Esophagus squamous epithelium (tissue), 4 donors: ENCODE data around the gene ADA.

Experiments used
- POLR2A ChIP-seq, 4 donors: fragments of 450-650 bp; IDR thresholded peaks; one replicate each; pipeline ENCODE4 v1.6.1; 2017; ENCODE audit warnings: antibody characterized with exemption in 4 of 4, mild to moderate bottlenecking in 4 of 4, moderate library complexity in 3 of 4
- TF ChIP-seq, protein P1 (sequence below), 6 experiments: fragments of 450-650 bp in 4 of 6; fragments of 200-600 bp in 2 of 6; sonication (generic) in 2 of 6; IDR thresholded peaks; one replicate each; pipeline ENCODE4 v1.5.1; 2016 to 2019; ENCODE audit warnings: antibody characterized with exemption in 6 of 6, mild to moderate bottlenecking in 4 of 6, moderate library complexity in 4 of 6

DNA sequence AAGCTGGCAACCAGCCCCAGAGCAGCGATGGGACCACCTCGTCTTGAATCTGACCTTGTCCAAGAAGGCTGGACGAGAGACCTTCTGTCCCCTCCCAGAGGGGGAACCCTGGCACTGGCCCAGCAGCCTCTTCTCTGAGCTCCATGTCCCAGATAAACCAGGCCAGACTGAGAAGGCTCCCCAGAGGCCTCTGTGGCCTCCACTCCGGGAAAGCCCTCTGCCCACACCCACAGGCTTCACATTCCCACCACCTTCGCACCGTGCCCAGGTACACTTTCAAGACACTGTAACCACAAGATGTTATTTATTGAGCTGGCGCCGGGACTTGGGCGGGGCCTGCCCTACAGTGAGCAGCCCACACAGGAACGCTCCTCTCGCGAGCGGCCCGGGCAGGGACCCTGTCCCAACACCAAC lies 33.2 kb downstream of the ADA start:
- TF ChIP-seq, protein P1, sequence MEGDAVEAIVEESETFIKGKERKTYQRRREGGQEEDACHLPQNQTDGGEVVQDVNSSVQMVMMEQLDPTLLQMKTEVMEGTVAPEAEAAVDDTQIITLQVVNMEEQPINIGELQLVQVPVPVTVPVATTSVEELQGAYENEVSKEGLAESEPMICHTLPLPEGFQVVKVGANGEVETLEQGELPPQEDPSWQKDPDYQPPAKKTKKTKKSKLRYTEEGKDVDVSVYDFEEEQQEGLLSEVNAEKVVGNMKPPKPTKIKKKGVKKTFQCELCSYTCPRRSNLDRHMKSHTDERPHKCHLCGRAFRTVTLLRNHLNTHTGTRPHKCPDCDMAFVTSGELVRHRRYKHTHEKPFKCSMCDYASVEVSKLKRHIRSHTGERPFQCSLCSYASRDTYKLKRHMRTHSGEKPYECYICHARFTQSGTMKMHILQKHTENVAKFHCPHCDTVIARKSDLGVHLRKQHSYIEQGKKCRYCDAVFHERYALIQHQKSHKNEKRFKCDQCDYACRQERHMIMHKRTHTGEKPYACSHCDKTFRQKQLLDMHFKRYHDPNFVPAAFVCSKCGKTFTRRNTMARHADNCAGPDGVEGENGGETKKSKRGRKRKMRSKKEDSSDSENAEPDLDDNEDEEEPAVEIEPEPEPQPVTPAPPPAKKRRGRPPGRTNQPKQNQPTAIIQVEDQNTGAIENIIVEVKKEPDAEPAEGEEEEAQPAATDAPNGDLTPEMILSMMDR (IDR thresholded peaks at IDR 0.05), result no peak
- no peak for TF ChIP-seq POLR2A (IDR thresholded peaks at IDR 0.05)
